H1 (cell line): Measurements from ENCODE around the gene SCYGR1. TPM values are rescaled to one million over a fixed set of nuclear protein-coding genes. Genes with fewer than 3 reads are reported as not detected.

ENCODE experiments used
- CTCF ChIA-PET: fragments of 300-600 bp; sonication (Branson Sonifier 250); formaldehyde crosslinking; loops from one replicate; lab custom pipeline; 2021; ENCODE audit not compliant: partially characterized antibody; lab: Charles Lee
- POLR2A ChIA-PET: fragments of 300-600 bp; sonication (Branson Sonifier 250); formaldehyde crosslinking; loops from one replicate; lab custom pipeline; 2021; ENCODE audit warnings: inconsistent platforms; ENCODE audit not compliant: partially characterized antibody; lab: Charles Lee
- DNase-seq, 2 experiments: peaks; one replicate each; pipeline versions ENCODE4 v3.0.0 to v3.0.0-alpha.2; 2010 to 2022; ENCODE audit warnings: low spot score in 2 of 2, low read depth in 1 of 2, mixed read lengths in 1 of 2
- FAIRE-seq: peaks from 2 replicates; lab custom pipeline; 2011; peaks lifted over from hg19 to GRCh38; lab: Jason Lieb, UNC
- H2AFZ ChIP-seq: 2 replicates; pipeline ENCODE4 v1.8.1; 2012; ENCODE audit warnings: low read length, inconsistent platforms
- H2AK5ac ChIP-seq: 2 replicates; pipeline ENCODE4 v1.6.1; 2013; ENCODE audit warnings: low read depth, low read length
- H2BK120ac ChIP-seq: replicated peaks from 2 replicates; pipeline ENCODE3; 2013; ENCODE audit warnings: low read depth, low read length, inconsistent platforms
- H2BK12ac ChIP-seq: 2 replicates; pipeline ENCODE4 v1.6.1; 2013; ENCODE audit warnings: low read depth, low read length
- H2BK15ac ChIP-seq: 2 replicates; pipeline ENCODE4 v1.6.1; 2013; ENCODE audit warnings: low read length
- H2BK20ac ChIP-seq: 2 replicates; pipeline ENCODE4 v1.6.1; 2013; ENCODE audit warnings: low read length
- H2BK5ac ChIP-seq: 2 replicates; pipeline ENCODE4 v1.6.1; 2013; ENCODE audit warnings: low read depth, low read length
- H3K14ac ChIP-seq: 2 replicates; pipeline ENCODE4 v1.6.1; 2013; ENCODE audit warnings: inconsistent platforms; ENCODE audit not compliant: insufficient read length
- H3K18ac ChIP-seq: 2 replicates; pipeline ENCODE4 v1.6.1; 2013; ENCODE audit warnings: low read length; ENCODE audit errors: extremely low read depth
- H3K23ac ChIP-seq: 2 replicates; pipeline ENCODE4 v1.6.1; 2013; ENCODE audit warnings: inconsistent platforms; ENCODE audit not compliant: insufficient read length
- H3K23me2 ChIP-seq: 2 replicates; pipeline ENCODE4 v1.6.1; 2013; ENCODE audit warnings: low read depth, low read length
- H3K27ac ChIP-seq: 2 replicates; pipeline ENCODE4 v1.6.1; 2011; ENCODE audit warnings: low read depth, low read length, inconsistent platforms
- H3K27me3 ChIP-seq, 4 experiments: replicated peaks in 1 of 4; 1 replicate in 1 of 4; 2 replicates in 3 of 4; pipeline versions ENCODE4 v1.6.1 to v1.8.1; 2011 to 2013; ENCODE audit warnings: low read length in 3 of 4, mild to moderate bottlenecking in 3 of 4, inconsistent platforms in 2 of 4, mixed read lengths in 2 of 4, moderate library complexity in 1 of 4; ENCODE audit not compliant: control insufficient read depth in 3 of 4, insufficient read depth in 3 of 4; ENCODE audit errors: extremely low read depth in 1 of 4
- H3K36me3 ChIP-seq, 4 experiments: 2 replicates each; pipeline versions ENCODE4 v1.6.1 to v1.8.1; 2011 to 2013; ENCODE audit warnings: mild to moderate bottlenecking in 4 of 4, low read length in 3 of 4, moderate library complexity in 2 of 4, control low read depth in 1 of 4, inconsistent platforms in 1 of 4; ENCODE audit not compliant: insufficient read depth in 4 of 4, control insufficient read depth in 2 of 4
- H3K4ac ChIP-seq: replicated peaks from 2 replicates; pipeline ENCODE3; 2013; ENCODE audit warnings: low read length, low read depth, mixed read lengths, inconsistent platforms; ENCODE audit not compliant: insufficient read length
- H3K4me1 ChIP-seq, 4 experiments: replicated peaks in 1 of 4; 1 replicate in 1 of 4; 2 replicates in 3 of 4; pipeline versions ENCODE4 v1.6.1 to v1.8.1; 2011 to 2013; ENCODE audit warnings: low read length in 3 of 4, inconsistent platforms in 2 of 4, mixed read lengths in 1 of 4; ENCODE audit not compliant: insufficient read depth in 4 of 4, control insufficient read depth in 3 of 4
- H3K4me2 ChIP-seq, 2 experiments: 2 replicates each; pipeline versions ENCODE4 v1.6.1 to v1.8.1; 2011 to 2013; ENCODE audit warnings: low read depth in 2 of 2, low read length in 2 of 2, control low read depth in 1 of 2, inconsistent platforms in 1 of 2, mild to moderate bottlenecking in 1 of 2; ENCODE audit not compliant: insufficient read depth in 1 of 2
- H3K4me3 ChIP-seq, 4 experiments: fragments of 200-600, 300-600 bp in 1 of 4; sonication (generic), shearing (Covaris generic), sonication (Bioruptor Twin) in 1 of 4; 2 replicates each; pipeline versions ENCODE4 v1.5.1 to v1.8.1; 2011 to 2016; ENCODE audit warnings: low read length in 4 of 4, low read depth in 3 of 4, control low read depth in 2 of 4, inconsistent platforms in 2 of 4, mild to moderate bottlenecking in 2 of 4, mixed read lengths in 1 of 4, moderate library complexity in 1 of 4; ENCODE audit not compliant: insufficient read depth in 2 of 4; ENCODE audit errors: extremely low read depth in 1 of 4
- H3K56ac ChIP-seq: replicated peaks from 2 replicates; pipeline ENCODE3; 2013; ENCODE audit warnings: low read depth, mild to moderate bottlenecking, mixed read lengths, low read length, inconsistent platforms; ENCODE audit not compliant: insufficient read length
- H3K79me1 ChIP-seq: 2 replicates; pipeline ENCODE4 v1.6.1; 2013; ENCODE audit warnings: low read depth, low read length, control low read depth
- H3K79me2 ChIP-seq, 2 experiments: 2 replicates each; pipeline versions ENCODE4 v1.6.1 to v1.8.1; 2012 to 2013; ENCODE audit warnings: low read length in 2 of 2, mild to moderate bottlenecking in 2 of 2, inconsistent platforms in 1 of 2; ENCODE audit not compliant: insufficient read depth in 2 of 2, control insufficient read depth in 1 of 2
- H3K9ac ChIP-seq, 4 experiments: replicated peaks in 1 of 4; 1 replicate in 1 of 4; 2 replicates in 3 of 4; pipeline versions ENCODE4 v1.6.1 to v1.8.1; 2011 to 2013; ENCODE audit warnings: low read depth in 3 of 4, low read length in 3 of 4, control low read depth in 2 of 4, mild to moderate bottlenecking in 2 of 4, moderate library complexity in 2 of 4, inconsistent platforms in 1 of 4; ENCODE audit errors: extremely low read depth in 1 of 4
- H3K9me3 ChIP-seq, 2 experiments: 2 replicates each; pipeline versions ENCODE4 v1.6.1 to v1.8.1; 2012 to 2013; ENCODE audit warnings: mild to moderate bottlenecking in 2 of 2, moderate library complexity in 2 of 2, control low read depth in 1 of 2, inconsistent platforms in 1 of 2, low read depth in 1 of 2, low read length in 1 of 2, mixed read lengths in 1 of 2; ENCODE audit not compliant: insufficient read depth in 2 of 2
- H4K20me1 ChIP-seq, 2 experiments: replicated peaks in 1 of 2; 2 replicates each; pipeline versions ENCODE3 to v1.8.1; 2011 to 2013; ENCODE audit warnings: inconsistent platforms in 2 of 2, low read length in 2 of 2, mild to moderate bottlenecking in 1 of 2; ENCODE audit not compliant: insufficient read depth in 2 of 2, control insufficient read depth in 1 of 2
- H4K5ac ChIP-seq: 2 replicates; pipeline ENCODE4 v1.6.1; 2013; ENCODE audit warnings: low read length, low read depth, mixed read lengths, inconsistent platforms; ENCODE audit not compliant: insufficient read length
- H4K8ac ChIP-seq: 2 replicates; pipeline ENCODE4 v1.8.0; 2013; ENCODE audit warnings: mild to moderate bottlenecking, moderate library complexity, low read length, inconsistent platforms; ENCODE audit not compliant: insufficient read depth; ENCODE audit errors: extremely low read depth
- H4K91ac ChIP-seq: replicated peaks from 2 replicates; pipeline ENCODE3; 2013; ENCODE audit warnings: low read length, mixed read lengths, inconsistent platforms; ENCODE audit not compliant: insufficient read length
- CBX5 ChIP-seq: fragments of 300-800, 300-1000 bp; sonication (generic); IDR thresholded peaks from 2 replicates; pipeline ENCODE4 v1.7.1; 2016; ENCODE audit warnings: antibody characterized with exemption, low read length, low read depth
- PHF8 ChIP-seq: fragments of 200-600 bp; sonication (generic); conservative IDR thresholded peaks from 2 replicates; pipeline ENCODE4 v1.7.1; 2012; ENCODE audit warnings: low read depth, mild to moderate bottlenecking, inconsistent platforms, low read length, moderate library complexity
- RAD21 ChIP-seq, 2 experiments: IDR thresholded peaks in 1 of 2; conservative IDR thresholded peaks in 1 of 2; 2 replicates each; pipeline ENCODE4 v1.6.1; 2011; ENCODE audit warnings: low read depth in 2 of 2, low read length in 2 of 2, improper control_type of control experiment in 1 of 2, inconsistent platforms in 1 of 2, mild to moderate bottlenecking in 1 of 2, moderate library complexity in 1 of 2
- RXRA ChIP-seq: IDR thresholded peaks from 2 replicates; pipeline ENCODE4 v1.6.1; 2011; ENCODE audit warnings: low read depth, mild to moderate bottlenecking, low read length, moderate library complexity; ENCODE audit not compliant: insufficient read depth
- SAP30 ChIP-seq: fragments of 300-600 bp; sonication (generic); IDR thresholded peaks from 2 replicates; pipeline ENCODE4 v1.7.1; 2012; ENCODE audit warnings: low read length, moderate library complexity, mild to moderate bottlenecking, inconsistent platforms; ENCODE audit not compliant: insufficient read depth, insufficient replicate concordance
- SIN3A ChIP-seq, 2 experiments: IDR thresholded peaks in 1 of 2; conservative IDR thresholded peaks in 1 of 2; 2 replicates each; pipeline ENCODE4 v1.6.1; 2011 to 2012; ENCODE audit warnings: low read length in 2 of 2, improper control_type of control experiment in 1 of 2, low read depth in 1 of 2, mild to moderate bottlenecking in 1 of 2
- SIX5 ChIP-seq: IDR thresholded peaks from 2 replicates; pipeline ENCODE4 v1.6.1; 2011; ENCODE audit warnings: mild to moderate bottlenecking, low read depth, low read length
- SP1 ChIP-seq: IDR thresholded peaks from 2 replicates; pipeline ENCODE4 v1.6.1; 2011; ENCODE audit warnings: low read depth, low read length
- TAF1 ChIP-seq: IDR thresholded peaks from 2 replicates; pipeline ENCODE4 v1.6.1; 2011; ENCODE audit warnings: mild to moderate bottlenecking, low read depth, low read length
- WGBS, 2 experiments: shearing (Covaris generic) in 1 of 2; methylation state at CpG; one replicate each; pipeline versions ENCODE4 v1.1.6 to v1.1.7; 2013 to 2015; ENCODE audit warnings: low lambda C conversion rate in 2 of 2, mixed read lengths in 2 of 2, inconsistent platforms in 1 of 2, low coverage in 1 of 2, missing lambda C conversion rate in 1 of 2; ENCODE audit not compliant: insufficient replicate concordance in 2 of 2, insufficient coverage in 1 of 2, insufficient read length in 1 of 2; ENCODE audit errors: extremely low coverage in 1 of 2, missing lambda C conversion rate in 1 of 2; 5-methylcytosine and 5-hydroxymethylcytosine counted together
- polyA plus RNA-seq, 7 experiments: library from polyadenylated mRNA; depleted of rRNA in 3 of 7; stranded (reverse) in 5 of 7; unstranded in 2 of 7; fragments of >200 nt in 5 of 7; fragments of 200-250 nt in 2 of 7; gene quantifications; 1 replicate in 5 of 7; 2 replicates in 1 of 7; 4 replicates in 1 of 7; pipeline versions ENCODE4 v1.2.1 to v1.2.3, GENCODE V29; 2011 to 2013; ENCODE audit warnings: missing spikeins in 2 of 7, mixed read lengths in 2 of 7
- total RNA-seq: library from RNA; stranded (reverse); fragmentation: NEBNext Ultra II Directional; extraction: Animal tissue kit (Norgen Biotek cat#: 25700); gene quantifications from 2 replicates; pipeline ENCODE4 v1.2.1, GENCODE V29; 2021

Gene SCYGR1
- total and polyA plus RNA-seq, 2 of the 8 experiments (the other 6 are each of a cell fraction or from before 2014, with no cell fraction given) = not detected

DNA sequence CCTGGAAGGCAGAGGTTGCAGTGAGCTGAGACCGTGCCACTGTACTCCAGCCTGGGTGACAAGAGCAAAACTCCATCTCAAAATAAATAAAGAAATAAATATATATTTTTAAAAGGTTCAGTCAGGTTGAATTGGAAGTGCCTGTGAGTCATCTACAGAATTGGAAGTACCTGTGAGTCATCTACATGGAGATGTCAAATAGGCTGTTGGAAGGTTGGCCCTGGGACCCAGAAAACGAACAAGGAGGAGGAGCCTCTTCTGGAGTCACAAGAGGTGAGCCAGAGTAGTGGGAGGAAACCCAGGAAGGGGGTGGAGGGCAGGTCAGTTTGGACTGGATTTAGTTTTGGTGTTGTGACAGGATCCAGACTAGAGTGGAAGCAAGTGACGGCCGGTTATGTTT lies 15.2 kb upstream of the SCYGR1 start:
- Histone ChIP-seq H3K27me3 (no peaks in the 10 kb centered on the region), H3K36me3 (no peaks in the 10 kb centered on the region), H3K23me2 (no peaks in the 10 kb centered on the region), H3K9ac (no peak overlapping the region), H3K79me2 (no peaks in the 10 kb centered on the region), H3K4me3 (no peak overlapping the region), H3K4me2 (no peak overlapping the region), H3K23ac (no peak overlapping the region), H3K56ac (no peak overlapping the region), H4K91ac (no peak overlapping the region), H2AK5ac (no peak overlapping the region), H3K14ac (no peak overlapping the region), H3K18ac (no peak overlapping the region), H3K9me3 (no peaks in the 10 kb centered on the region), H2BK15ac (no peak overlapping the region), H2BK5ac (no peak overlapping the region), H2BK12ac (no peak overlapping the region), H2BK20ac (no peak overlapping the region), H2BK120ac (no peak overlapping the region), H3K4ac (no peak overlapping the region), H3K27ac (no peak overlapping the region), H4K20me1 (no peaks in the 10 kb centered on the region), H4K5ac (no peak overlapping the region)
- ChIA-PET CTCF (interaction anchor here (0.7 to 1.6 kb wide), 2 partner anchors 66 to 363 kb away, joined by 3 to 7 read pairs; no protein-coding TSS in a partner anchor), POLR2A (no interaction called here)
- no peak for DNase-seq
- 84% methylated on average over 4 of the region's 4 CpGs; no CpG with 5 or more reads in 1 of the 2 experiments for WGBS, 2 experiments
- FAIRE-seq = no peak
- TF ChIP-seq SIX5 (no peak), SIN3A (conservative IDR thresholded peaks at IDR 0.05 in 1 of 2, IDR thresholded peaks at IDR 0.05 in 1 of 2; ENCODE audit: low read depth in 1 of 2, low read length in 2 of 2) (no peak), TAF1 (no peak), SAP30 (no peak), PHF8 (no peak), SP1 (no peak), CBX5 (no peak), RAD21 (IDR thresholded peaks at IDR 0.05 in 1 of 2, conservative IDR thresholded peaks at IDR 0.05 in 1 of 2; ENCODE audit: low read depth in 2 of 2, low read length in 2 of 2) (no peak), RXRA (no peak)
- TF ChIP-seq, all 59 proteins: peak for 0
- Histone ChIP-seq H2AFZ (no peak overlapping the region), H3K4me1 (no peaks in the 10 kb centered on the region), H3K79me1 (no peaks in the 10 kb centered on the region), H4K8ac (no peak overlapping the region)
